Thyroid gland (tissue), 4 donors: ENCODE measurements around the gene ODC1. TPM values are rescaled to one million over a fixed set of nuclear protein-coding genes. Genes with fewer than 3 reads are reported as not detected.
A peak's percentile ranks its signal among the peaks of the same experiment; 100 is the strongest.

Experiments used
- DNase-seq, 2 donors: peaks; one replicate each; pipeline ENCODE4 v3.0.0-alpha.2; 2019
- H3K27ac ChIP-seq, 3 donors: fragments of 200-600 bp; sonication (generic); 1 replicate in 2 of 3; 2 replicates in 1 of 3; pipeline ENCODE4 v1.5.1; 2016 to 2019; ENCODE audit warnings: mild to moderate bottlenecking in 1 of 3, moderate library complexity in 1 of 3
- H3K27me3 ChIP-seq: fragments of 200-600 bp; sonication (generic); one replicate; pipeline ENCODE4 v1.5.1; 2019
- H3K36me3 ChIP-seq, 2 donors: fragments of 200-600 bp; sonication (generic); one replicate each; pipeline ENCODE4 v1.5.1; 2016 to 2019
- H3K4me1 ChIP-seq, 2 donors: fragments of 200-600 bp; sonication (generic); one replicate each; pipeline ENCODE4 v1.5.1; 2017 to 2019
- H3K4me3 ChIP-seq, 3 donors: fragments of 200-600 bp; sonication (generic); replicated peaks in 1 of 3; 1 replicate in 2 of 3; 2 replicates in 1 of 3; pipeline ENCODE4 v1.5.1; 2016; ENCODE audit warnings: mild to moderate bottlenecking in 1 of 3
- H3K9me3 ChIP-seq: fragments of 200-600 bp; sonication (generic); one replicate; pipeline ENCODE4 v1.5.1; 2017
- POLR2A ChIP-seq, 2 donors: fragments of 450-650 bp; IDR thresholded peaks; one replicate each; pipeline ENCODE4 v1.6.1; 2017; ENCODE audit warnings: antibody characterized with exemption in 2 of 2, mild to moderate bottlenecking in 2 of 2, moderate library complexity in 1 of 2
- WGBS, 2 donors: methylation state at CpG; one replicate each; pipeline ENCODE4 v1.1.5; 2017; 5-methylcytosine and 5-hydroxymethylcytosine counted together
- intact Hi-C: fragments of 100-400 bp; cut with DNase I; formaldehyde crosslinking; loops from one replicate; pipeline ENCODE4 v1.15.1; 2023
- total RNA-seq, 4 donors: library from RNA; depleted of rRNA; stranded (reverse); fragments of >200 nt; gene quantifications; one replicate each; pipeline ENCODE4 v1.2.3, GENCODE V29; 2016
- TF ChIP-seq, protein P1 (sequence below), 6 experiments: fragments of 200-600 bp in 3 of 6; fragments of 450-650 bp in 3 of 6; sonication (generic) in 3 of 6; IDR thresholded peaks; one replicate each; pipeline ENCODE4 v1.5.1; 2016 to 2019; ENCODE audit warnings: antibody characterized with exemption in 6 of 6, mild to moderate bottlenecking in 2 of 6, inconsistent platforms in 1 of 6, moderate library complexity in 1 of 6

The ODC1 gene
- total RNA-seq, 4 donors from 2014 or later = 72.0 to 126 (median 84.9) TPM

DNA sequence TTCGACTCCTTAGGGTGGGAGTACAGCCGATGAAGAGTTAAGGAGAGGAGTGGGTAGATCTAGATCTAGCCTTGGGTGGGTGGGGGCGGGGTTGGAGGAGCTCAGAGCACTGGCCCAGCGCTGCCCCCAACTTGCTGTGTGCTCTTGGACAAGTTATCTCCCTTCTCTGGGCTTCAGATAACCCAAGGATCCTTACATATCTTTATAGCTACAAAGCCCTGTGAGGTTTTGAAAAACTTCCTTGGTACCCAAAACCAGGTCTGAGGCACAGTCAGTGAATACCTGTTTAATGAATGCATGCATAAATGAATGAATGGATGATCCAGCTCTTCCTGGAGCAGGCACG is 1.3 kb upstream of the ODC1 start:
- no peak for DNase-seq
- TF ChIP-seq, protein P1, sequence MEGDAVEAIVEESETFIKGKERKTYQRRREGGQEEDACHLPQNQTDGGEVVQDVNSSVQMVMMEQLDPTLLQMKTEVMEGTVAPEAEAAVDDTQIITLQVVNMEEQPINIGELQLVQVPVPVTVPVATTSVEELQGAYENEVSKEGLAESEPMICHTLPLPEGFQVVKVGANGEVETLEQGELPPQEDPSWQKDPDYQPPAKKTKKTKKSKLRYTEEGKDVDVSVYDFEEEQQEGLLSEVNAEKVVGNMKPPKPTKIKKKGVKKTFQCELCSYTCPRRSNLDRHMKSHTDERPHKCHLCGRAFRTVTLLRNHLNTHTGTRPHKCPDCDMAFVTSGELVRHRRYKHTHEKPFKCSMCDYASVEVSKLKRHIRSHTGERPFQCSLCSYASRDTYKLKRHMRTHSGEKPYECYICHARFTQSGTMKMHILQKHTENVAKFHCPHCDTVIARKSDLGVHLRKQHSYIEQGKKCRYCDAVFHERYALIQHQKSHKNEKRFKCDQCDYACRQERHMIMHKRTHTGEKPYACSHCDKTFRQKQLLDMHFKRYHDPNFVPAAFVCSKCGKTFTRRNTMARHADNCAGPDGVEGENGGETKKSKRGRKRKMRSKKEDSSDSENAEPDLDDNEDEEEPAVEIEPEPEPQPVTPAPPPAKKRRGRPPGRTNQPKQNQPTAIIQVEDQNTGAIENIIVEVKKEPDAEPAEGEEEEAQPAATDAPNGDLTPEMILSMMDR (IDR thresholded peaks at IDR 0.05) = no peak
- TF ChIP-seq POLR2A (IDR thresholded peaks at IDR 0.05) = no peak
- Histone ChIP-seq H3K4me3 (peak overlapping the region in 1 of 3 donors; percentile 41), H3K4me1 (peaks cover 28 to 51% of the 10 kb centered on the region in 2 donors), H3K9me3 (no peaks in the 10 kb centered on the region), H3K27ac (no peak overlapping the region), H3K27me3 (no peaks in the 10 kb centered on the region), H3K36me3 (peaks cover 2% of the 10 kb centered on the region in 2 donors)
- intact Hi-C loops = no loop called here
- 52 to 62% methylated on average over 5 of the region's 5 CpGs for WGBS, 2 donors

DNA sequence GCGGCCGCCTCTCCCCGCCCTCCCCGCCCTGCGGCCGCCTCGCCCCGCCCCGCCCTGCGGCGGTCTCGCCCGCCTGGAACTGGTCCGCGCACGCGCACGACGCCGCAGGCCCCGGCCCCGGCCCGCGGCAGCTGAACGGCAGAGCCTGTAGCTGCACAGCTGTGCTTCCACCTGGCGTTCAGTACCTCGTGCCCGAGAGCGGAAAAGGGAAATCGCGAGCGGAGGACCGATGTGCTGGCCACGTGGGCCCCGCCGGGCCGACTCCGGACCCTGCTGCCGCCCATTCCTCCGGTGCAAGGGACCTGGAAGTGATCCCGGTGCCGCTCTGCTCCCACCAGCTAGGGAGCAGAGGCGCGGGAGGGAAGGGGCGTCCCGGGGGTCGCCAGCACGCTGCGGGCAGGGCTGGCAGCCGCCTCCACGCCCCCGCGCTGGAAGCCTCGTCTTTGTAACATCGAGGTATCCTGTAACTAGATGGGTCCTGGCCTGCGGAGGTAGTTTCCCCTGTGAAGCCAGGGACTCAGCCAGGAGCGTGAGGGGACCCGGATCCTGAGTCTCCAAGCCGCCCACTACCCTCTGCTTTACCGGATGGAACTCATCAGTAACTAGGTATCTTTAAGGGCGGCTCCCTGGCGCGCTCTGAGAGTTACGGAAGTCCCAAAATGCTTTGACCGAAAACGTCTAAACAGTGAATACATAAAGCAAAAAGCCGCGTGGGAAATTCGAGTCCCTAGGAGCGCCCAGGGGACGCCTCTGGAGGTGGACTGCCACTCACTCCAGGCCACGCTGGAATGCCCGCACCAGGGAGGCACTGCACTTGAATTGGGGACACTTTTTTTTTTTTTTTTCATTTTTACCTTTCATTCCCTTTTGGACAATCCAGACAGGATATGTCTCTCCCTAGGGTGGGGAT is 704 bp upstream of the ODC1 start:
- peak in 1 of 2 donors; percentile 69 for TF ChIP-seq POLR2A (IDR thresholded peaks at IDR 0.05)
- TF ChIP-seq, protein P1 (IDR thresholded peaks at IDR 0.05) = peak in 3 of 6 experiments; percentile 15 to 42 (median 33)
- WGBS, 2 donors = 1% methylated on average over 28 to 34 of the region's 73 CpGs
- peak overlapping the region; percentile 41 to 80 (median 44) for H3K4me3 ChIP-seq
- peaks cover 8% of the 10 kb centered on the region in 2 donors for H3K36me3 ChIP-seq
- H3K4me1 ChIP-seq = peaks cover 28 to 51% of the 10 kb centered on the region in 2 donors
- no peaks in the 10 kb centered on the region for H3K27me3 ChIP-seq
- peak overlapping the region; percentile 74 to 94 (median 84) for H3K27ac ChIP-seq
- DNase-seq = peak; percentile 90
- intact Hi-C loops = no loop called here
- H3K9me3 ChIP-seq = no peaks in the 10 kb centered on the region

DNA sequence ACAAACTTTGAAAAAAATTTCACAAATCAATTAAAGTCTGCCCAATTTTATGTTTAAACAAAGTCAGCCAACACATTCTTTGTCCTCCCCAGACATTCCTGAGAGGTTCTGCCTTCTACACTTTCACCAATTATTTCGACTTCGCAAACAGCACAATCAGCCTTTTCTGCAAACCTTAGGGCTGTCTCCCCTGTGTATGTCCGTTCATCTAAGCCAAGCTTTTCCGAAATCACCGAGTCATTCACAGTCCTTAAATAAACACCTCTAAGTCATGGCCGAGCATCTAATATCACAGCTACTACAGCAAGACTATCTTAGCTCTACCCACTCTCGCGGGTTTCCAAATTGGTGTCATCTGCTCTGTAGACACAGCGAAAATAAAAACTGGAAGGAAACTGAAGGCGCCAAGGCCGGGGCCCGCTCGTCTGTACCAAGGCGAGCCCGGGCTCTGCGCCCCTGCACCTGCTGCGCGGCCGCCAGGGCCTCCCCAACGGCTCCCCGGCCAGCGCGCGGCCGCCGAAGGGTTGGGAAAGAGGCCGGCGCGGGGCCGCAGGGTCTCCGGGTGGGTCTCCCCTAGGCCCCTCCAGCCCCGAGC is 730 bp downstream of the ODC1 start:
- peak overlapping the region; percentile 87 to 91 (median 88) for H3K27ac ChIP-seq
- H3K36me3 ChIP-seq = peaks cover 20 to 23% of the 10 kb centered on the region in 2 donors
- 4 to 9% methylated on average over 14 to 31 of the region's 32 CpGs for WGBS, 2 donors
- DNase-seq = peak in 1 of 2 donors; percentile 42
- intact Hi-C loops = no loop called here
- H3K4me1 ChIP-seq = peaks cover 28 to 46% of the 10 kb centered on the region in 2 donors
- H3K27me3 ChIP-seq = no peaks in the 10 kb centered on the region
- peak overlapping the region in 2 of 3 donors; percentile 29 to 57 for H3K4me3 ChIP-seq
- TF ChIP-seq POLR2A (IDR thresholded peaks at IDR 0.05) = no peak
- TF ChIP-seq, protein P1 (IDR thresholded peaks at IDR 0.05) = peak in 1 of 6 experiments; percentile 26
- H3K9me3 ChIP-seq = no peaks in the 10 kb centered on the region

DNA sequence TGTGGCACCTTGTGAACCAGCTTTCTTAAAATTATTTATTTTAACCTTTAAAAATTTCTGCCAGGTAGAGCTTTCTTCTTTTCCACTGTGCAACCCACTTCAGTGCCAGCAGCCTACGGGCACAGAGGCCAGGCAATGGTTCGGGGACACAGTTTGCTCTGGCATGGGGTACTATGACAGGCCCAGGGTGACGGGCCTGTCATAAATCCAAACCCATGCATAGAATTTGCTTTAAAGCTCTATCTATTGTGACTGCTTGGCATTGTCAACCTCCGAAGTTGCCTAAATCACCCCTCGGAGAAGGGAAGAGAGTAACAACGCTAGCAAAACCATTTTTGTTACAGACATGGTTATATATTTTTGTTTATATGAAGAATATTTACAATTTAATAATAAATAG is 1.5 kb downstream of the ODC1 start:
- Histone ChIP-seq H3K9me3 (no peaks in the 10 kb centered on the region), H3K27me3 (no peaks in the 10 kb centered on the region), H3K36me3 (peaks cover 28 to 30% of the 10 kb centered on the region in 2 donors), H3K4me3 (no peak overlapping the region), H3K27ac (no peak overlapping the region), H3K4me1 (peaks cover 23 to 38% of the 10 kb centered on the region in 2 donors)
- 72 to 79% methylated on average over 6 of the region's 6 CpGs for WGBS, 2 donors
- intact Hi-C loops = no loop called here
- TF ChIP-seq, protein P1 (IDR thresholded peaks at IDR 0.05) = no peak
- no peak for TF ChIP-seq POLR2A (IDR thresholded peaks at IDR 0.05)
- peak in 1 of 2 donors; percentile 15 for DNase-seq
